ENCODE data around the gene RPRML. TPM values are rescaled to one million over a fixed set of nuclear protein-coding genes. Genes with fewer than 3 reads are reported as not detected.
A peak's percentile ranks its signal among the peaks of the same experiment; 100 is the strongest.

The RPRML gene
- total and polyA plus RNA-seq, 2 experiments from 2014 or later, result not detected

GRCh38 chr17:46943218-46943500 lies 35.9 kb downstream of the RPRML start:
- H3K79me2 ChIP-seq, result no peaks in the 10 kb centered on the region
- 33% methylated on average over 1 of the region's 2 CpGs for WGBS (ENCODE audit: low lambda C conversion rate, missing lambda C conversion rate)
- no peak overlapping the region for H3K27ac ChIP-seq
- TF ChIP-seq EZH2 (IDR thresholded peaks at IDR 0.05; ENCODE audit: borderline replicate concordance) (no peak), CTCF (IDR thresholded peaks at IDR 0.05; ENCODE audit: poor library complexity) (no peak), EZH2phosphoT487 (IDR thresholded peaks at IDR 0.05; ENCODE audit: low read depth, severe bottlenecking, unreplicated experiment) (no peak)
- H3K4me1 ChIP-seq (ENCODE audit: insufficient read depth), result peaks cover 18% of the 10 kb centered on the region
- no peak overlapping the region for H2AFZ ChIP-seq
- no peaks in the 10 kb centered on the region for H3K27me3 ChIP-seq
- H3K36me3 ChIP-seq (replicated peaks; ENCODE audit: insufficient read depth, low read depth), result no peaks in the 10 kb centered on the region
- H4K20me1 ChIP-seq (ENCODE audit: insufficient read depth, poor library complexity, severe bottlenecking), result no peaks in the 10 kb centered on the region
- H3K9me3 ChIP-seq (ENCODE audit: low read depth), result no peaks in the 10 kb centered on the region
- H3K4me2 ChIP-seq, result peak overlapping the region; percentile 48
- DNase-seq (ENCODE audit: low spot score), result no peak
- no peak overlapping the region for H3K4me3 ChIP-seq
- H3K9me2 ChIP-seq (replicated peaks; ENCODE audit: insufficient read depth), result no peaks in the 10 kb centered on the region

- Histone ChIP-seq H3K9me3 (ENCODE audit: low read depth) (no peaks in the 10 kb centered on the region), H3K4me3 (no peak overlapping the region), H3K27ac (no peak overlapping the region), H3K9me2 (replicated peaks; ENCODE audit: insufficient read depth) (no peaks in the 10 kb centered on the region), H3K4me1 (ENCODE audit: insufficient read depth) (peaks cover 18% of the 10 kb centered on the region), H4K20me1 (ENCODE audit: insufficient read depth, poor library complexity, severe bottlenecking) (no peaks in the 10 kb centered on the region), H2AFZ (no peak overlapping the region), H3K27me3 (no peaks in the 10 kb centered on the region), H3K4me2 (no peak overlapping the region), H3K79me2 (no peaks in the 10 kb centered on the region), H3K36me3 (replicated peaks; ENCODE audit: insufficient read depth, low read depth) (no peaks in the 10 kb centered on the region)
- TF ChIP-seq EZH2phosphoT487 (IDR thresholded peaks at IDR 0.05; ENCODE audit: low read depth, severe bottlenecking, unreplicated experiment) (no peak), EZH2 (IDR thresholded peaks at IDR 0.05; ENCODE audit: borderline replicate concordance) (no peak), CTCF (IDR thresholded peaks at IDR 0.05; ENCODE audit: poor library complexity) (peak; percentile 74)
- peak; percentile 85 for DNase-seq (ENCODE audit: low spot score)
- WGBS (ENCODE audit: low lambda C conversion rate, missing lambda C conversion rate), result 81% methylated on average over 10 of the region's 10 CpGs
Observed at GRCh38 chr17:46942441-46943217, 36.4 kb downstream of the RPRML start.

GRCh38 chr17:46940692-46941404 lies 38.2 kb downstream of the RPRML start:
- Histone ChIP-seq H3K9me3 (ENCODE audit: low read depth) (no peaks in the 10 kb centered on the region), H3K4me3 (no peak overlapping the region), H3K4me2 (no peak overlapping the region), H3K36me3 (replicated peaks; ENCODE audit: insufficient read depth, low read depth) (peaks cover 4% of the 10 kb centered on the region), H2AFZ (no peak overlapping the region), H4K20me1 (ENCODE audit: insufficient read depth, poor library complexity, severe bottlenecking) (no peaks in the 10 kb centered on the region), H3K9me2 (replicated peaks; ENCODE audit: insufficient read depth) (no peaks in the 10 kb centered on the region), H3K79me2 (no peaks in the 10 kb centered on the region), H3K27me3 (no peaks in the 10 kb centered on the region), H3K4me1 (ENCODE audit: insufficient read depth) (peaks cover 18% of the 10 kb centered on the region), H3K27ac (no peak overlapping the region)
- peak; percentile 90 for DNase-seq (ENCODE audit: low spot score)
- 39% methylated on average over 7 of the region's 7 CpGs for WGBS (ENCODE audit: low lambda C conversion rate, missing lambda C conversion rate)
- TF ChIP-seq EZH2 (IDR thresholded peaks at IDR 0.05; ENCODE audit: borderline replicate concordance) (no peak), EZH2phosphoT487 (IDR thresholded peaks at IDR 0.05; ENCODE audit: low read depth, severe bottlenecking, unreplicated experiment) (no peak), CTCF (IDR thresholded peaks at IDR 0.05; ENCODE audit: poor library complexity) (peak; percentile 89)

Measured in hepatocyte (in vitro differentiated cells).